GM21717 (cell line): Measurements from ENCODE around the gene LYST.
"Not testable (repeated sequence)": the region's sequence is repeated elsewhere in the genome, so short reads cannot be mapped to it uniquely, and the experiment has no call there.

Experiments
- ATAC-seq: cut with Tn5 transposase; IDR thresholded peaks from one replicate; pipeline ENCODE4 v1.9.1; 2021; ENCODE audit warnings: mild to moderate bottlenecking, moderate library complexity; ENCODE audit not compliant: unreplicated experiment

The LYST gene

GRCh38 chr1:235823684-235824083, 43.0 kb downstream of the LYST start:
- no peak for ATAC-seq

- ATAC-seq, result no peak
Measured at GRCh38 chr1:235822685-235823084, 44.0 kb downstream of the LYST start.

GRCh38 chr1:235821361-235821981, 45.2 kb downstream of the LYST start:
- ATAC-seq, result no peak

- no peak for ATAC-seq
Measured at GRCh38 chr1:235820061-235820460, 46.6 kb downstream of the LYST start.

GRCh38 chr1:235818632-235819136, 48.0 kb downstream of the LYST start:
- ATAC-seq, result no peak

GRCh38 chr1:235817101-235817728, 49.5 kb downstream of the LYST start:
- no peak for ATAC-seq

- no peak for ATAC-seq
Measured at GRCh38 chr1:235809688-235810397, 56.9 kb downstream of the LYST start.

- no peak for ATAC-seq
Measured at GRCh38 chr1:235808223-235808622, 58.5 kb downstream of the LYST start.

GRCh38 chr1:235806123-235806522, 60.6 kb downstream of the LYST start:
- ATAC-seq, result no peak

- ATAC-seq, result no peak
Measured at GRCh38 chr1:235802573-235803346, 63.9 kb downstream of the LYST start.

GRCh38 chr1:235799264-235799663, 67.4 kb downstream of the LYST start:
- no peak for ATAC-seq

- no peak for ATAC-seq
Measured at GRCh38 chr1:235791532-235792060, 75.1 kb downstream of the LYST start.

- no peak for ATAC-seq
Measured at GRCh38 chr1:235790123-235790522, 76.6 kb downstream of the LYST start.

- ATAC-seq, result not testable (repeated sequence)
Measured at GRCh38 chr1:235786227-235786898, 80.3 kb downstream of the LYST start.

GRCh38 chr1:235784950-235785349, 81.8 kb downstream of the LYST start:
- no peak for ATAC-seq

- ATAC-seq, result no peak
Measured at GRCh38 chr1:235783148-235783776, 83.4 kb downstream of the LYST start.

GRCh38 chr1:235782601-235783000, 84.1 kb downstream of the LYST start:
- ATAC-seq, result no peak

- no peak for ATAC-seq
Measured at GRCh38 chr1:235781807-235782206, 84.9 kb downstream of the LYST start.

GRCh38 chr1:235779770-235780169, 86.9 kb downstream of the LYST start:
- ATAC-seq, result no peak

GRCh38 chr1:235776396-235776795, 90.3 kb downstream of the LYST start:
- ATAC-seq, result no peak
